Fibroblast of mammary gland (primary cell): ENCODE results near the gene SOAT2.
A peak's percentile ranks its signal among the peaks of the same experiment; 100 is the strongest.

Experiments
- DNase-seq: peaks from one replicate; pipeline ENCODE4 v3.0.0-alpha.2; 2010; ENCODE audit warnings: low read depth
- H3K4me3 ChIP-seq: 2 replicates; pipeline ENCODE4 v1.5.1; 2011; ENCODE audit warnings: low read depth, mild to moderate bottlenecking, low read length, moderate library complexity; ENCODE audit not compliant: control insufficient read depth
- TF ChIP-seq, protein P1 (sequence below): conservative IDR thresholded peaks from 2 replicates; pipeline ENCODE4 v1.5.1; 2011; ENCODE audit warnings: low read depth, low read length, inconsistent platforms; ENCODE audit not compliant: control insufficient read depth, insufficient read depth

SOAT2 gene

DNA sequence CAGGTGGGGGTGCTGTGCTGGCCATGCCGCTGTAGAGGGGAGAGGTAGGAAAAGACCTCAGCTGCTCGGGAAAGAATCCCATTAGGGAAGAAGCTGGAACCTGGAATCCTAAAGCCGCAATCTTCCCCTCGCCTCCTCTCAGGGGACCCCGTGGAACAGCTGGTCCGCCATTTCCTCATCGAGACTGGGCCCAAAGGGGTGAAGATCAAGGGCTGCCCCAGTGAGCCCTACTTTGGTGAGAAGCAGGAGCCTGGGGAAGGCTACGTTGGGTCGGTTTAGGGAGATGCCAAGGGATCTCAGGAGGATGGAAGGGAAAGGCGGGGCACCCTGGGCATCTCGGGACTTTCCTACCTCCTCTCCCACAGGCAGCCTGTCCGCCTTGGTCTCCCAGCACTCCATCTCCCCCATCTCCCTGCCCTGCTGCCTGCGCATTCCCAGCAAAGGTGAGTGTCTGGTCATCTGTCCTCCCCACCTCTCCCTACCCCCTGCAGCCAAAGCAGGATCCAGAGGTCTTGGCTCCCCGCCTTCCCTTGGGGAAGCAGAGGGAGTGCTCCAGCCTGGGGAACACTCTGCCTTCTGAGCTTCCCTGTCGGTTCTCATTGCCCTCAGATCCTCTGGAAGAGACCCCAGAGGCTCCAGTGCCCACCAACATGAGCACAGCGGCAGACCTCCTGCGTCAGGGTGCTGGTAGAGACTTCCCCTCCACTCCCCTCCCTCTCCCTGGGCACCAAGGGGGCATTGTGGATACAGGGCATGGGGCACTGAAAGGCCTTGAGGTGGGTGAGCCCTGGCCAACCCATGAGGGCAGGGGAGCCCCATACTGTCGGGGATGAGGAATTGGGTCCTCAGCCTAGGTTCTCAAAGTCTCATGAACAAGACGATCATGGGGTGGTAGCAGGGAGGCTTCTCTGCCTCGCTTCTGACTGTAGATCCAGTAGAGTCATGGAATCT lies 41.0 kb upstream of the SOAT2 start:
- no peak for DNase-seq
- H3K4me3 ChIP-seq = no peak overlapping the region
- TF ChIP-seq, protein P1, sequence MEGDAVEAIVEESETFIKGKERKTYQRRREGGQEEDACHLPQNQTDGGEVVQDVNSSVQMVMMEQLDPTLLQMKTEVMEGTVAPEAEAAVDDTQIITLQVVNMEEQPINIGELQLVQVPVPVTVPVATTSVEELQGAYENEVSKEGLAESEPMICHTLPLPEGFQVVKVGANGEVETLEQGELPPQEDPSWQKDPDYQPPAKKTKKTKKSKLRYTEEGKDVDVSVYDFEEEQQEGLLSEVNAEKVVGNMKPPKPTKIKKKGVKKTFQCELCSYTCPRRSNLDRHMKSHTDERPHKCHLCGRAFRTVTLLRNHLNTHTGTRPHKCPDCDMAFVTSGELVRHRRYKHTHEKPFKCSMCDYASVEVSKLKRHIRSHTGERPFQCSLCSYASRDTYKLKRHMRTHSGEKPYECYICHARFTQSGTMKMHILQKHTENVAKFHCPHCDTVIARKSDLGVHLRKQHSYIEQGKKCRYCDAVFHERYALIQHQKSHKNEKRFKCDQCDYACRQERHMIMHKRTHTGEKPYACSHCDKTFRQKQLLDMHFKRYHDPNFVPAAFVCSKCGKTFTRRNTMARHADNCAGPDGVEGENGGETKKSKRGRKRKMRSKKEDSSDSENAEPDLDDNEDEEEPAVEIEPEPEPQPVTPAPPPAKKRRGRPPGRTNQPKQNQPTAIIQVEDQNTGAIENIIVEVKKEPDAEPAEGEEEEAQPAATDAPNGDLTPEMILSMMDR = no peak

DNA sequence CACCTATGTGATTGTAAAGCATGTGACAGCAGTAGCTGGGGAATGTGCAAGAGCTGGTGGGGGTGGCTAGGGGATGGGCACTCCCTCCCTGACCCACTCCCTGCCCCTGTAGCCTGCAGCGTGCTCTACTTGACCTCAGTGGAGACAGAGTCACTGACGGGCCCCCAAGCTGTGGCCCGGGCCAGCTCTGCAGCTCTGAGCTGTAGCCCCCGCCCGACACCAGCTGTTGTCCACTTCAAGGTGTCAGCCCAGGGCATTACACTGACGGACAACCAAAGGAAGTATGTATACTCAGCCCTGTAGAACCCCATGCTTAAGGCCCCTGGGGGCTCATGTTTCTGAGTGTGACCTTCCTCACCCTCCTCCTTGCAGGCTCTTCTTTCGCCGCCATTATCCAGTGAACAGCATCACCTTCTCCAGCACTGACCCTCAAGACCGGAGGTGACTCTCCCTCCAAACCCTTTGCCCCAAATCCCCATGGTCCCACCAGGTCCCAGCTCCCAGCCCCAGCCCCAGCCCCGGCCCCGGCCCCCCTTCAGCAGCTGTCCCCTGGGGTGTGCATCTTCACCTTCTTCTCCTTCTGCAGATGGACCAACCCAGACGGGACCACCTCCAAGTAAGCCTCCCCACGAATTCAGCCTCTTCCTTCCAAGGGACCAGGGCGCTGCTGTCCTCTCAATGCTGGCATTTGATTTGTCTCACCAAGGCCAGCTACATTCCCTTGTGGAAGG lies 40.1 kb upstream of the SOAT2 start:
- DNase-seq = no peak
- H3K4me3 ChIP-seq = no peak overlapping the region
- TF ChIP-seq, protein P1 = no peak

DNA sequence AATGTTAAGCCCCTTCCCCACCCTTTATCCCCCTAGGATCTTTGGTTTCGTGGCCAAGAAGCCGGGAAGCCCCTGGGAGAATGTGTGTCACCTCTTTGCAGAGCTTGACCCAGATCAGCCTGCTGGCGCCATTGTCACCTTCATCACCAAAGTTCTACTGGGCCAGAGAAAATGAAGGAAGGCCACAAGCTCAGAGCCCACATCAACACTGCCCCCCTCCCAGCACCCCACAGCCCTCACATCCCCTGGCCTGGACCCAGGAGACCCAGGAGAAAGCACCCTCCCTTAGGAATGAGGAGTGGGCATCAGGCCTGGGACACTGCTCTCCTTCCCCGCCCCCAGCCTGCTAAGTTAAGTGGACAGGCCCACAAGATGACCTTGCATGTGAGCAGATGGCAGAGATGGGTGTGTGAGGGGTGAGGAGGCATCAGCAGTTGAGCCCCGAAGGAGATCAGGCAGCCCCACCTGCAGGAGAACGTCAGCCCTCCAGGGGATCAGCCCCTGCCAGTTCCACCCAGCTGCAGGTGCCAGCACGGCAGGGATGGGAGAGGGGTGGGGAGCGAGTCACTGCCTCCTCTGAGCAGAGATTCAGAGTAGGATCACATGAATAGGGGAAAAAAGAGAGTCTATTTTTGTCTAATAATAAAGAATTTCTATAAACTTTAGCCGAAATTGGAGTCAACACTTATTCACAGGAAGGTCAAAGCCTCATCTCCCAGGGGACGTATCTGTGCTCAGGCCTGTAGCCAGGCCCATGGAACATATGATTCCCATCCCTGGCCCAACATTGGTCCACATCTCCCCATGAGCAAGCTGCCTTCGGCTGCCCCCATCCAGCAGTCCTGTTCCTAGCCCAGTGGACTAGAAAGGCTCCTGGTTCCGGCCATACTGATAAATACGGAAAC lies 39.3 kb upstream of the SOAT2 start:
- TF ChIP-seq, protein P1 = peak; percentile 5

DNA sequence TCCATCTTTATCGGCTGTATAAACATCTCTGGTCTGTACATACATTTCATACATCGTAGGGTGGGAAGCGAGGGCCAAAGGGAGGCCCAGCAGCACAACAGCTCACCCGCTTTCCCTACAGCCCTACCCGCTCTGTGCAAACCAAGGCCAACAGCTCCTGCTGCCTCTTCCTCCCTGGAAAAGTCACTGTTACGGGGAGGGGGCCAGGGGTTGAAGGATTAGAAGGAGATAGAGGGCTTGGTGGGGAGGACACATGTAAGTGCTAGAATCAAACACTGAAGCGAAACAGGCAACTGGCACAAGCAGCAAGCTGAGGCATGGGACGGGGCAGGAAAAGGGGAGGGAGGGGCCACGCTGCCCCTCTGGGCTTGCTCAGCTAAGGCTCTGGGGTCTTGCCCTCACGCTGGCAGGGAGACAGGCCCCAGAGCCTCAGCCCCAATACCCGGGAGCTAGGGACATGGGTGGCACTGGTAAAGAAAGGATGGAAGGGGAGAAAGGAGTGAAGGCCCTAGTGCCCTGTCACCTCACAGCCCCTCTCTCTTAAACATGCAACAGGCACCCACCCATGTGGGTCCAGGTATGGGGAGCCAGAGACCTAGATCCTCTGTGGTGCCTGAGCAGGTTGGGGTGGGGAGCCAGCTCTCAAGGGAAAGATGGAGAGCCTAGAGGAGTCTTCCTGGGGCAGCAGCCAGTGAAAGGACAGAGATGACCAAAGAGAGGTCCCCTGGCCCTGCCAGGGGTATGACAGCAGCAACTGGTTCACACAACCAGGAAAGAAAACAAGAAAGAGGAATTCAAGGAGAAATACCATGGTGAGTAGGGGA lies 38.5 kb upstream of the SOAT2 start:
- no peak for DNase-seq
- TF ChIP-seq, protein P1 = no peak
- no peak overlapping the region for H3K4me3 ChIP-seq

More for the DNA sequence above, 39.3 kb upstream of the SOAT2 start:
- DNase-seq = peak; percentile 98
- H3K4me3 ChIP-seq = no peak overlapping the region

- TF ChIP-seq, protein P1 = no peak
- DNase-seq = no peak
- no peak overlapping the region for H3K4me3 ChIP-seq
Observed at GRCh38 chr12:53065470-53065869, 37.8 kb upstream of the SOAT2 start.
